GM13977 (cell line): ENCODE measurements around the gene KAZN.

Source experiments
- DNase-seq: peaks from one replicate; pipeline ENCODE4 v3.0.0; 2012; ENCODE audit warnings: low spot score
- CTCF ChIP-seq: IDR thresholded peaks from 2 replicates; pipeline ENCODE4 v1.5.1; 2012; ENCODE audit warnings: mild to moderate bottlenecking, control low read depth; ENCODE audit not compliant: insufficient read depth; ENCODE audit errors: extremely low read depth, missing control alignments
- in situ Hi-C: fragments of 300-500 bp; cut with MboI; formaldehyde crosslinking; loops from one replicate; pipeline ENCODE4 v1.12.0; 2022; ENCODE audit warnings: low sequenced_read_pairs, low pct_unique_long_range_greater_than_20kb, mixed read lengths, inconsistent platforms; ENCODE audit not compliant: unreplicated experiment

KAZN gene

GRCh38 chr1:14974361-14974760 is 375.9 kb downstream of the KAZN start:
- in situ Hi-C loops = no loop called here
- no peak for TF ChIP-seq CTCF
- no peak for DNase-seq

- DNase-seq = no peak
- no peak for TF ChIP-seq CTCF
- in situ Hi-C loops = no loop called here
These were observed 376.6 kb downstream of the KAZN start for GRCh38 chr1:14975119-14975518.

GRCh38 chr1:14976256-14976655 is 377.8 kb downstream of the KAZN start:
- no peak for TF ChIP-seq CTCF
- DNase-seq = no peak
- in situ Hi-C loops = no loop called here

- in situ Hi-C loops = no loop called here
- TF ChIP-seq CTCF = no peak
- no peak for DNase-seq
These were observed 378.9 kb downstream of the KAZN start for GRCh38 chr1:14977338-14977931.

- in situ Hi-C loops = no loop called here
- TF ChIP-seq CTCF = no peak
- no peak for DNase-seq
These were observed 382.2 kb downstream of the KAZN start for GRCh38 chr1:14980621-14981218.

- in situ Hi-C loops = no loop called here
- TF ChIP-seq CTCF = no peak
- DNase-seq = no peak
These were observed 383.5 kb downstream of the KAZN start for GRCh38 chr1:14982029-14982428.
